Astrocyte of the cerebellum (primary cell): ENCODE data around the gene ENOX2.
"Not testable (repeated sequence)": the region's sequence is repeated elsewhere in the genome, so short reads cannot be mapped to it uniquely, and the experiment has no call there.

Experiments used
- DNase-seq: peaks from one replicate; pipeline ENCODE4 v3.0.0-alpha.2; 2011; ENCODE audit warnings: low read depth
- H3K4me3 ChIP-seq: 2 replicates; pipeline ENCODE4 v1.5.1; 2011; ENCODE audit warnings: mild to moderate bottlenecking, low read depth, low read length, moderate library complexity
- CTCF ChIP-seq: IDR thresholded peaks from 2 replicates; pipeline ENCODE4 v1.5.1; 2012; ENCODE audit warnings: low read length, low read depth, moderate library complexity, mild to moderate bottlenecking; ENCODE audit errors: missing control alignments
- in situ Hi-C: cut with HindIII; loops from 2 replicates; pipeline ENCODE4 v1.10.0; 2017; ENCODE audit warnings: low sequenced_read_pairs

ENOX2 gene

GRCh38 chrX:130810561-130810960 lies 92.4 kb downstream of the ENOX2 start:
- no peak for TF ChIP-seq CTCF
- DNase-seq = no peak
- in situ Hi-C loops = no loop called here
- no peak overlapping the region for H3K4me3 ChIP-seq

DNA sequence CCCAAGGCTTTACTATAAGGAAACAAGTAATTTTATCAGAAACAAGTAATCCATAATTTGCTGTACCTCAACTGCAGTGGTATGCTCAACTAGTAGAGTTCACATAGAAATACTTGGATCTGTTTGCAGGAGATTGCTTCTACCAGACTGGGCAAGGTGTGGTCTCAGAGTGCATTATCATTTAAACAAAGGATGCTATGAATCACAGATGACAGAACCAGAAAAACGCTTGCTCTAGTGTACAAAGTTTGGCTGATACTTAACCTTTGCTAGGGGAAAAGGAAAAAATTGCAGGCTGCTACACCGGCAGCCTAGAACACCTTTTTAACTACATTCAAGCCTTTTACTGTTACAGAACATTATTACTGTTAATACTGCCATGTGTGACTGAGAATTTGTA lies 97.1 kb downstream of the ENOX2 start:
- in situ Hi-C loops = no loop called here
- no peak for DNase-seq
- TF ChIP-seq CTCF = no peak
- H3K4me3 ChIP-seq = no peak overlapping the region

DNA sequence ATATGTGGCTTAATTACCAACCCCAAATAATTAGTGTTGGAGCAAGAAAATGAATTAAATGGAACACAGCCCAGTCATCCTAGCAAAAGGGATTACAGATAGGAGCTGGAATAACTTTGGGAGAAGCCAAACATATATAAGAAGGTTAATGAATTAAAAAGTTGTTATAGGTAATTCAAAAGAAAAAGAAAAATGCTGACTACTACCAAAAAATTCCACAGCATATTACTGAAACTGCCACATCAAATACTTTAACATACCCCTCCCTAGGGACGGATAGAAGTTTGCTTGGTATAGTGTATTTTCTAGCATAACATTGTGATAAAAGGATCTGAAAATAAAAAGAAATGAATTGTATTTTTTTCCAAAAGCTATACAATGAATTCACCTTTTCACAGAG lies 99.5 kb downstream of the ENOX2 start:
- no peak for DNase-seq
- in situ Hi-C loops = no loop called here
- TF ChIP-seq CTCF = no peak
- no peak overlapping the region for H3K4me3 ChIP-seq

DNA sequence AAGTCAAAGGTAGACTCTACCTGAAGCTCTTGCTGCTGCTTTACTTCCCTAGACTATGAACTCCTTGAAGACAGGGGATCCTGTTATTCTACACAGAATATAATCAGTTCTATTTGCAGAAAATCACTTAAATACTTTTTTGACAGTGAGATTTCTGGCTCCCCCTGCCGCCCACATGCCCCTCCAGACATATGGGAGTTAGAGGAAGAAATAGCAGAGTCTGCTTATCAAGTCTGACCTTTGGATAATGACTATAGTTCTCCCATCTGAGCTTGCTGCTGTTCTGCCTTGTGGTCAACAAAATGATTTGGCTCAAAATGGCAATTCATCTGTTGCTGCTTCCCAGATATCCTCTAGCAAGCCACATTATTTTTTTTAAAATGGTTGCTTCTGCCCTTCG lies 101.1 kb downstream of the ENOX2 start:
- TF ChIP-seq CTCF = no peak
- in situ Hi-C loops = no loop called here
- DNase-seq = no peak
- H3K4me3 ChIP-seq = no peak overlapping the region

- no peak for TF ChIP-seq CTCF
- in situ Hi-C loops = no loop called here
- no peak overlapping the region for H3K4me3 ChIP-seq
- DNase-seq = no peak
These were observed 103.6 kb downstream of the ENOX2 start for GRCh38 chrX:130799393-130799792.

- in situ Hi-C loops = no loop called here
- H3K4me3 ChIP-seq = no peak overlapping the region
These were observed 109.0 kb downstream of the ENOX2 start for GRCh38 chrX:130793975-130794374.

DNA sequence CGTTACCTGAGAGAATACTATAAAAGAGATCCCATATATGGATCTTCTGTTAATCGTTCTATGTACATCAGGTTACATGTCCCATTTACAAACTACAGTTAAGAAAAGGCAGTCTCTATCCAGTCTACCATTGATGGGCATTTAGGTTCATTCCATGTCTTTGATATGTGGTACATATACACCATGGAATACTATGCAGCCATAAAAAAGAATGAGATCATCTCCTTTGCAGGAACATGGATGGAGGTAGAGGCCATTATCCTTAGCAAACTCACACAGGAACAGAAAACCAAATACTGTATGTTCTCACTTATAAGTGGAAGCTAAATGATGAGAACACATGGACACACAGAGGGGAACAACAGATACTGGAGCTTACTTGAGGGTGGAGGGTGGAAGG lies 111.1 kb downstream of the ENOX2 start:
- H3K4me3 ChIP-seq, DNase-seq, in situ Hi-C loops: not testable (repeated sequence)

More at GRCh38 chrX:130793975-130794374, 109.0 kb downstream of the ENOX2 start:
- no peak for DNase-seq
- TF ChIP-seq CTCF = no peak
